BJ (cell line): ENCODE measurements around the gene GPR139. TPM values are rescaled to one million over a fixed set of nuclear protein-coding genes. Genes with fewer than 3 reads are reported as not detected.

ENCODE experiments used
- CTCF ChIA-PET: fragments of 350-600 bp; formaldehyde crosslinking; extraction: SDS; loops from one replicate; lab custom pipeline; 2021; ENCODE audit warnings: antibody characterized with exemption, inconsistent platforms; lab: Yijun Ruan, JAX
- POLR2A ChIA-PET: fragments of 300-600 bp; sonication (Branson Sonifier 250); formaldehyde crosslinking; extraction: SDS; loops from one replicate; lab custom pipeline; 2021; ENCODE audit warnings: antibody characterized with exemption; lab: Charles Lee
- DNase-seq: peaks from one replicate; pipeline ENCODE4 v3.0.0-alpha.2; 2011; ENCODE audit warnings: low read depth
- H3K27me3 ChIP-seq: 2 replicates; pipeline ENCODE4 v1.6.0; 2011; ENCODE audit warnings: low read length; ENCODE audit not compliant: control insufficient read depth, insufficient read depth
- H3K36me3 ChIP-seq: 2 replicates; pipeline ENCODE4 v1.5.1; 2011; ENCODE audit warnings: low read length; ENCODE audit not compliant: control insufficient read depth, insufficient read depth
- H3K4me3 ChIP-seq: 2 replicates; pipeline ENCODE4 v1.5.1; 2011; ENCODE audit warnings: low read depth, mild to moderate bottlenecking, control low read depth, low read length
- CTCF ChIP-seq: IDR thresholded peaks from 2 replicates; pipeline ENCODE4 v1.5.1; 2011; ENCODE audit warnings: low read depth, mild to moderate bottlenecking, control low read depth, inconsistent platforms, low read length, moderate library complexity; ENCODE audit not compliant: insufficient read depth
- polyA plus RNA-seq: library from polyadenylated mRNA; depleted of rRNA; stranded (reverse); fragments of >200 nt; gene quantifications from 2 replicates; pipeline ENCODE4 v1.2.3, GENCODE V29; 2011

GPR139 gene
- polyA plus RNA-seq, 1 experiment = not detected

- CTCF ChIA-PET = no interaction called here
- TF ChIP-seq CTCF = no peak
- DNase-seq = no peak
- H3K4me3 ChIP-seq = no peak overlapping the region
- POLR2A ChIA-PET = no interaction called here
- no peaks in the 10 kb centered on the region for H3K36me3 ChIP-seq
- no peaks in the 10 kb centered on the region for H3K27me3 ChIP-seq
Measured at GRCh38 chr16:20089246-20089965, 15.7 kb upstream of the GPR139 start.

- Histone ChIP-seq H3K36me3 (no peaks in the 10 kb centered on the region), H3K4me3 (no peak overlapping the region), H3K27me3 (no peaks in the 10 kb centered on the region; the same call in 1 of the 2 replicates)
- no peak for DNase-seq
- CTCF ChIA-PET = no interaction called here
- POLR2A ChIA-PET = no interaction called here
- TF ChIP-seq CTCF = no peak
Measured at GRCh38 chr16:20084624-20085226, 11.0 kb upstream of the GPR139 start.

- no peak for TF ChIP-seq CTCF
- no peak for DNase-seq
- CTCF ChIA-PET = no interaction called here
- no peaks in the 10 kb centered on the region for H3K36me3 ChIP-seq
- POLR2A ChIA-PET = no interaction called here
- H3K4me3 ChIP-seq = no peak overlapping the region
- H3K27me3 ChIP-seq = no peaks in the 10 kb centered on the region; the same call in 1 of the 2 replicates
Measured at GRCh38 chr16:20079106-20079505, 5.4 kb upstream of the GPR139 start.

GRCh38 chr16:20075243-20075642 is 1.6 kb upstream of the GPR139 start:
- CTCF ChIA-PET = no interaction called here
- Histone ChIP-seq H3K4me3 (no peak overlapping the region), H3K27me3 (no peaks in the 10 kb centered on the region), H3K36me3 (no peaks in the 10 kb centered on the region)
- POLR2A ChIA-PET = no interaction called here
- DNase-seq = no peak
- no peak for TF ChIP-seq CTCF

GRCh38 chr16:20074099-20074991 is 655 bp upstream of the GPR139 start:
- no peaks in the 10 kb centered on the region for H3K36me3 ChIP-seq
- no peak for TF ChIP-seq CTCF
- H3K27me3 ChIP-seq = no peaks in the 10 kb centered on the region
- CTCF ChIA-PET = no interaction called here
- POLR2A ChIA-PET = no interaction called here
- DNase-seq = no peak
- no peak overlapping the region for H3K4me3 ChIP-seq
